Fibroblast of skin of right quadriceps (primary cell): ENCODE results near the gene MED29.
"Not testable (repeated sequence)": the region's sequence is repeated elsewhere in the genome, so short reads cannot be mapped to it uniquely, and the experiment has no call there.

Experiments
- DNase-seq: peaks from one replicate; pipeline ENCODE4 v3.0.0-alpha.2; 2013

MED29 gene

DNA sequence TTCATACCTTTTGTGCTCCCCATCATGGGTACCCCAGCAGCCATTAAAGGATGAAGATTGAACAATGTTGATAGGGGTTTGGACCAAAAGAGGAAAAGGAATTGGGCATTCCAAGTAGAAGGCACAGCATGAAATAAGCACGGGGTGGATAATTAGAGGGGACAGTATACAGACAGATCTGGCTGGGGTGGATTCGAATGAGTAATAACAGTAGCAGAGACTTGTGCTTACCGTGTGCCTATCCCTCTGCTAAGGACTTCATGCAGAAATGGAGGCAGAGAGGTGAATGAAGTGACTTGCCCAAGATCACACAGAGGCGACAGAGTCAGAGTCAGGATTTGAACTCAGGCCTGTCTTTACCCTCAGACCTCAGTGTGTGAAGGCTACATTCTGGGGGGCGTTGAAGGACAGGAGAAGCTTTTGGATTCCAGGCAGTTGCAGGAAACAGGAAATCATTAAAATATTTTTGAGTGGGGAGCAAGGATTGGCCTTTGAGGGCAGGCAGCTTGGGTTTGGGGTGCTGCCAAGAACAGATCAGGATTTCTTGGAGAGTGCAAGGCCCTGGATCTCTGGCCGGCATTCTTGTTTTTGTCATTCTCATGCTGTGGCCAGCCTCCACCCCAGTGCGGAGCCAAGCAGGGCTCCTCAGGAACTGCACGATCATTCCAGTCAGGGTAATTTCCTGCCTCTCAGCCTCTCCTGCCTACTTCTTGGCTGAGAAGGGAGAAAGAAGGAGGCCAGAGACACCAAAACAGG lies 19.0 kb upstream of the MED29 start:
- peak; percentile 96 for DNase-seq

DNA sequence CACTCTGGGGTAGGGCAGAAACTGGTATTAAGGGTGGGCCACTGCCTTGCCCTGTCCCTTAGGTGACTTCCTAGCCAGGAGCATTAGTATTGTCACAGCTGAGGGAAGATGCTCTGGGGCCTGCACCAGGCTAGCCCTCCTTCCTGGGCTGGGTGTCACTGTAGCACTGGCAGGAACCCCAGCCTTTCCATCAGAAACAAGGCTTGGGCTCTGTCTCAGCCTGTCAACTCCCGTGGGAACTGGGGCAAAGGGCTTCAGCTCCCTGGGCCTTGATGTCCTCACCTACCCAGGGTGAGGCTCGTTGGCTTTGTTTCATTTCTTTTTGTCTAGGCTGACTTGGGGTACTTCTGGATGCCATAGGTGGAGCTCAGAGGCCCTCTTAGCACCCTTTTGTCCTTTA lies 18.2 kb upstream of the MED29 start:
- no peak for DNase-seq

DNA sequence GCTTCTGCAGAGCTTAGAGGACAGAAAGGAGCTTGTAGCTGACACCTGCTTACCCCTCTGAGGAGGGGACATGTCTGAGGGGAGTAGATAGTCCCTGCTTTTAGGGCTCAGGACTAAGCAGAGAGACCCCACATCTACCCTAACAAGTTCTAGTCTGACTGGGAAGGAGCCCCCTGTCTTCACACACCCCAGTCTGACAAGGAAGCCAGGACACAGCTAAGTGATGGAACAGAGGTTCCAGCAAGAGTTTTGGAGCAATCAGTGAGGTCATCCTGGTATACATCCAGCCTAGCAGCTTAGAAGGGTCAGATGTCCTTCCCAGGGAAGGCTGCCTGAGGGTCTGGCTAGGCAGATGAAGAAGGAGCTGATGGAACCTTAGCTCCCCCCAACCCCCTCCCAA lies 15.2 kb upstream of the MED29 start:
- DNase-seq = no peak

DNA sequence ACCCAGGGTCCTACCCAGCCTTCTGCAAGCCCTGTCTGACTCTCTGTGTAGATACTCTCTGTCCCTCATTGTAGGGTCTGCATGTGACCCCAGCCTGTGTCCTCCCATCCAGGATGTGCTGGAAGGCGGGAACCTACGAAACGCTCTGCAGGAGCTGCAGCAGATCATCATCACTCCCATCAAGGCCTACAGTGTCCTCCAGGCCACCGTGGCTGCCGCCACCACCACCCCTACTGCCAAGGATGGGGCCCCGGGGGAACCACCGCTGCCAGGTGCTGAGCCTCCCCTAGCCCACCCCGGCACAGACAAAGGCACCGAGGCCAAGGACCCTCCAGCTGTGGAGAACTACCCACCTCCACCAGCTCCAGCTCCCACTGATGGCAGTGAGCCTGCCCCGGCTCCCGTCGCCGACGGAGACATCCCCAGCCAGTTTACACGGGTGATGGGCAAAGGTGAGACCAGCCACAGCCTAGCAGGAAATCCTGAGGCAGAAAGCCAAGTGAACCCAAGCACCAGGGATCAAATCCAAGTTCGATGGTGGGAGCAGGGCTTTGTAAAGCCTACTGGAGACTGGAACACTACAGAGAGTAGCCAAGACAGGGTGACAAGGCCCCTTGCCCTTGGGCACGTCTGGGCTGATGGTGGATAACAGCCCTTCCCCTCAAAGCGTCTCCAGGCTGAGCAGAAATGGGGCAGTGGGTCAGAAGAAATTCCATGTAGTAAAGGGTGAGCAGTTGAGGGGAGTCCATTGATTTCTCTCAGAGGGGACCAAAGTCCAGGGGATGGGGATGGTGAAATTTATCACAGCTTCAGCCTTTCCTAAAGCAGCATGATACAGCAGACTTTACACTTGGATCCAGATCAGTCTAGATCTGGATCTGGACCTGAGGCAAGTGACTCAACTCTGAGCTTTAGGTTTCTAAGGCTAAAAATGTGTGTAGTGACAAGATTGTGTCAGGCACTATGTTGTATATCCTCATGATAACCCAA lies 13.5 kb upstream of the MED29 start:
- DNase-seq = no peak

DNA sequence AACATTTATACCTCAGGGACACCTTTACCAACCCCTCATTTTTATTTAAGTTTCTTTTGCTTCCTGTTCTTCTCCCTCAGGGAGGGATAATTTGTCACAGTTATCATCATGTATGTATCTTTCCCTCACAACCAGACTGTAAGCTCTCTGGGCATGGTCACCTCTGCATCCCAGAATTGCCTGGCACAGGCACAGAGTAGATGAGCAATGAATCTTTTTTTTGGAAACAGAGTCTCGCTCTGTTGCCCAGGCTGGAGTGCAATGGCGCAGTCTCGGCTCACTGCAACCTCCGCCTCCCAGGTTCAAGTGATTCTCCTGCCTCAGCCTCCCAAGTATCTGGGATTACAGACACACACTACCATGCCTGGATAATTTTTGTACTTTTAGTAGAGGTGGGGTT lies 11.8 kb upstream of the MED29 start:
- DNase-seq = not testable (repeated sequence)

DNA sequence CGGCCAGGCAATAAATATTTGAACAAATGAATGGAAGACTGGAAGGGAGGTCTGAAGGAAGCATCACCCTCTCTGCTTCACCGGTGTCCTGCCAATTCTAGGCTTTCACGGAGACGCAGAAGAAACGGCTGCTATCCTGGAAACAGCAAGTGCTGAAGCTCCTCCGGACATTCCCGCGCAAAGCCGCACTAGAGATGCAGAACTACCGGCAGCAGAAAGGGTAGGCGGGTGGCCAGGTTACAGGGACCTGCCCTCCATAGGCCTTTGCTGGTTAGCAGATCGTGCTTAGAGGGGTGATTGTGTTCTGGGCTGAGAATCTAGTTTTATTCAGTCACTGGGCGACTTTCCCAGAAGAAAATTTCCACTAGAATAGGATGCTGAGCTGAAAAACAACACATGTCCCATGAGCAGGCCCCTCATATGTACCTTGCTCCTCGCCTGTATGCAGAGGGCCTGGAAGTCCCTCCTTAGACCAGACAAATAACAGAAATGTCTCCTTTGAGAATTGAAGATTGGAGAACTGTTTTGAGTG lies 11.2 kb upstream of the MED29 start:
- no peak for DNase-seq

DNA sequence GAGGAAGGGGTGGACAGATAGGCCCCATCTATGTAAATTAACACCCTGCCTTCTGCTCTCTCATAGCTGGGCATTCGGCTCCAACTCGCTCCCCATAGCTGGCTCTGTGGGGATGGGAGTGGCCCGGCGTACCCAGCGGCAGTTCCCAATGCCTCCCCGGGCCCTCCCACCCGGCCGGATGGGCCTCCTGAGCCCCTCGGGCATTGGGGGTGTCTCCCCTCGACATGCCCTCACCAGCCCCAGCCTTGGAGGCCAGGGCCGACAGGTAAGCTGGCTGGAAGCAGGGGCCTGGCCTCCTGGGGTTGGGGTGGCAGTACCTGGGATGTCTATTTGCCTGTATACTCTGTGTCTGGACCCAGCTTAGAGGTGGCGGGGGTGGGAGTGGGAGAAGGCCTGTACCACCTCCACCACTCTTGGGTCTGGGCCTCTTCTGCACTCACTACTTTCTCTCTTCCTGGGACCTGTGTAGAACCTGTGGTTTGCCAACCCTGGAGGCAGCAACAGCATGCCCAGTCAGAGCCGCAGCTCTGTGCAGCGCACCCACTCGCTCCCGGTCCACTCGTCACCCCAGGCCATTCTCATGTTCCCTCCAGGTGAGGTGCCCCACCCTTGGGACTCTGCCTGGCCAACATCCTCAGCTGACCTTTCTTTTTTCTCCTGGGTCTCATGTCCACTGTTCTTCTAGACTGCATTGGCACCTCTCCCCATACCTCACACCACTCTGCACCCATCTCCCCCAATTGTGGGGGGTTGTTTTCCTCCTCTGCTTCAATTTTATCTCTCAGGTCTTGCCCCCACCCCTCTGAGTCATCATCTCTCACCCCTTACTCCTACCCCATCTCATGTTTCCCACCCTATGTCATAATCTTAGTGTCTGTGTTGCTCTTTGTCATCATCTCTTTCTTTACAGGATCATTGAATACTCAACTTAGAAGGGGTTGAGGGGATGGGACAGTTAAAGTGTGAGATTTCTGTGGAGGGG lies 10.4 kb upstream of the MED29 start:
- no peak for DNase-seq

DNA sequence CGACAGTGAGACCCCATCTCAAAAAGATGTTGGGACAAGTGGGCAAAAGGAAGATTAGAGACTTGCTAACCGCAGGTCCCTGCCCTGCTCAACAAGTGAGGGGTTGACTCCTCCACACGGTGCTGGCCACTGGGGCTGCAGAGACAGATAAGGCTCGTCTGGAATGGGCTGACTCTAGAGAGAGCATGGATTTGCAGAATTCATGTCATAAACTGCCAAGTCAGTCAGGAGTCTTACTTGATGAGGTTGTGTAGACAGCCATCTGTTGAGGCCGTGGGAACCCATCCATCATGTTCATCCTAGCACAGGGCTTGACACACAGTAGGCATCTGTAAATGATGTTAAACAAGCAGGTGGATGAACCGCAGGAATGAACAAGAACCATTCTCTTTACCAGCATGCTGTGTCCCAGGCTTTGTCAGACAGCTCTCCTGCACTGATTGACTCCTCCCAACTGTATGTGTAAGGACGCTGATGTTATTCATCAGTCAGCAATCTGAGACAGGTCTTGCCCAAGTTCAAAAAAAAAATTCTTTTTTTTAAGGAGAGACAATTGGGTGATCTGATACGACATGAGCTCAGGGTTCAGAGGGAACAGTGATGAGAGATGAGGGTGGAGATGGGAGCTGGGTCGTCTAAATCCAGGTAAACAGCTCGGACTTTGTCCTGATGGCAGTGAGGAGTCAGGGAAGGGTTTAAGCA lies 9.1 kb upstream of the MED29 start:
- no peak for DNase-seq

DNA sequence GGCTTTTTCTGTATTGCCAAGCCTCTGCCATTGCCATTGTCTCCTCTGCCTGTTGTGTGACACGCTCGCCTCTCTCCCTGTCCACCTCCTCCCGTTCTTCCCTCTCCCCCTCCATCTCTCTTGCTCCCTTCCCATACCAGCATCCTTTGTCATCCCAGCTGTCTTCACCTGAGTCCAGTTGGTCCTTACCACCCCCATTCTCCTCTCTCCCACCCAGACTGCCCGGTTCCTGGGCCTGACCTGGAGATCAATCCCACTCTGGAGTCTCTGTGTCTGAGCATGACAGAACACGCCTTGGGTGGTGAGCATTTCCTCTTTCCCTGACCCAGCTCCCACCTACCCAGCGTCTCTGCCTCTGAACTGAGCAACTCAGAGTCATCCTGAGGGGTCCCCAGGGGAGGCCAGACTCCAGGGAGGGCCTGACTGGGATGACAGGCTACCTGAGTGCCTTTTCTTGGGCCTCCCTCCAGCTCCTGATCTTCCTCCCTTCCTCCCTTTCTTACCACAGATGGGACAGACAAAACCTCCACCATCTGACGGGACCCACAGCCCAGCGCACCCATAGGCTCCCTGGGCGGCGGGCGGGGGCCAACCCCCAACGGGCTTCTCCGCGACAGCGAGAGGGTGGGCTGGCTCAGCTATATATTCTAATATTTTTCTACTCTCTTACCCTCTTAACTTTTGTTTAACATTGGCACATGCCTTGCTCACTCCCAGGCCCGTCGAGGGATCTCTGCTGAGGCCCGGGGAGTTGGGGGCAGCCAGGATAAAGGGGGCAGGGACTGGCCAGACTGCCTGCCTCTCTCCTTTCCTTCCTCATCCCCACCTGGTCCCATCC lies 8.0 kb upstream of the MED29 start:
- DNase-seq = no peak

DNA sequence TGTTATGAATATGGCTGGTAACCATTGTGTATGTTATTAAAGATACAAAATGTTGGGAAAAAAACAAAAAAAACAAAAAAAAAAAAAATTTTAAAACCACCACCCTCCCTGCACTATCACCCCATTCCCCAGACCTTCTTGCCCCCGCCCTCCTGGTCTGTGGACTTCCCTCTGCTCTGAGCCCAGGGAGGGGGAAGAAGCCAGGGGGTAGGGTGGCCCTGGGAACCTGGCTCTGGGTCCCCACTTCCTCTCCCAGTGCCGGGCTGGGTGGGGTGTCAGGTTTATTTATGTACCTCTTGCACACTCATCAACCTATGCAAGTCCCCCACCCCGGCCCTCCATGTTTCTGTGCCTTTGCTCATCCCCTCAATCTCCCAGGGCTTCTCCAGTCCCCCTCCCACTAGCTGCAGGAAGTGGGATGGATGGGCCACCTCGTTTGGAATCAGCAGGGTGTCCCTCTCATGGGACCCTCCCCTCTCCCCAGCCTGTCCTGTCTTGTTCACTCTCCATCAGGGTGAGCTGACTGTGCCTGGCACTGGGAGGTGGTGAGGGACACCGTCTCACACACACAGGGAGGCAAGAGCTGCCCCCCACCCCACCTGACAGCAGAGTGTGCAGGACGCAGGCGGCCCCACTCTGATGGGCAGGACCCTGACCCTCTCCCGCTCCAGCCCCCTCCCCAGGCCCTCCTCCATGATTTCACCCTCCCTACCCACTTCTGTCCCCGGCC lies 6.2 kb upstream of the MED29 start:
- no peak for DNase-seq

DNA sequence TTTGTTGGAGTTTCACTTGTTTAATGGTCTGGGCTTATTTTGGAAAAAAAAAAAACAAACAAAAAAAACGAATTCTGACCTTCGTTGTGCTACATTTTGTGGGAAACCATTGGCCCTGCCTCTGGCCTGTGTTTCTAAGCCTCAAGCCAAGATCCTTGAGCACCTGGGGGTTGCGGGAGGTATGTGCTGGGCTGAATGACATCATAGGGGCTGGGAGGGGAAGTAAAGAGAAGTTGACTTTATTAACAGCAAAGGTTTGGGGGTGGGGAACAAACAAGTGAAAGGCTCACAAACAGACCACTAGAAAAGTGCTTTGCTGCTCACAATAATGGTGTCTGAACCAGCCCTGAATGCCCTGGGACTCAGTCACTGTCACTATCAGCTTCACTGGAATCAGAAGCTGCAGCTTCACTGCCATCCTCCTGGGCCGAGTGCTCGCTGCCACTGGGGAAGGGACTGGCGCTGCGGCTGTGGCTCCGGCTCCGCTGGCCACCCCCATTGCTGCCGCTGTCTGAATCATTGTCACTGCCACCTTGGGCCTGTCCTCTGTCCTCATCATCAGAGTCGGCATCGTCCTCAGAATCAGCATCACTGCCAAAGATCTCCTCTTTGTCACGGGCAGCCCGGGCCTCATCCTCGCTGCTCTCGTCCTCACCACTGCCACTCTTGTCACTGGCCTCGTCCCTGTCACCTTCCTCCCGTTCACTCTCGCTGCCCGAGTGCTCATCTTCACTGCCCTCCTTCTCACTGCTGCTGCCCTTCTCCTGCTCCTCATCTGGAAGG lies 5.4 kb upstream of the MED29 start:
- DNase-seq = no peak

DNA sequence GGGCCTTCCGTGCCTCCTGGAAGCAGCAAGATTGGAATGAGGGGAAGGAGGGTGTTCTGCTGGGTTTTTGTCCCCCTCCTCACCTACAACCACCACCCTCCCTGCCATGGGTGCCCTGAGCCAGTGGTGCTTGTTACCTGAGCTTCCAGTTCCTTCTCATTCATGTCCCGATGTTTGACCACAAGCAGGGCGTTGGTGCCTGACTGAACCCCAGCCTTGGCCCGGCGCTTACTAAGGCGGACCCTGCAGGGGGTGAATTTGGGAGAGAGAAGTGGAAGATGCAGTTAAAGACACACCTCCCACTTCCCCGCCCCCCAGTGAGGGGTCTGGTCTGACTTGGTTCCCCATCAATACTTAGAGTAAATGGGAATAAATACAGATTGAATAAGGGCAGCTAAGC lies 4.6 kb upstream of the MED29 start:
- no peak for DNase-seq

DNA sequence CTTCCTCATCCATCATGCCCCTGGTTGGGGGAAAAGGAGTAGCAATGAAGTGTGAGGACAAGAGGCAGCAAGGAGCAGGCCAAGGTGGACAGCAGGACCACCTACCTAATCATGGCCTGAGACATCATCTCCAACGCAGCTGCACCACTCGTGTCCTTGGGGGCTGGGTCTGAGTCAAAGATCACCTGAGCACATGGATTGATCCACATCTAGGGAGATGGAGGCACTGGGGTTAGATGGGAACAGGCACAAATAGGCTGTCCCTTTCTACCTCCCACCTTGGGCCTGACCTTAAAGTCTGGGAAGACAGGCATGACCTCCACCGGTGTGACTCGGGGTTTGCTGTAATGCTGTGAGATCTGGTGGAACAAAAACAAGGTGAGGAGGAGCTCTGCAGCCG lies 2.5 kb upstream of the MED29 start:
- DNase-seq = no peak

DNA sequence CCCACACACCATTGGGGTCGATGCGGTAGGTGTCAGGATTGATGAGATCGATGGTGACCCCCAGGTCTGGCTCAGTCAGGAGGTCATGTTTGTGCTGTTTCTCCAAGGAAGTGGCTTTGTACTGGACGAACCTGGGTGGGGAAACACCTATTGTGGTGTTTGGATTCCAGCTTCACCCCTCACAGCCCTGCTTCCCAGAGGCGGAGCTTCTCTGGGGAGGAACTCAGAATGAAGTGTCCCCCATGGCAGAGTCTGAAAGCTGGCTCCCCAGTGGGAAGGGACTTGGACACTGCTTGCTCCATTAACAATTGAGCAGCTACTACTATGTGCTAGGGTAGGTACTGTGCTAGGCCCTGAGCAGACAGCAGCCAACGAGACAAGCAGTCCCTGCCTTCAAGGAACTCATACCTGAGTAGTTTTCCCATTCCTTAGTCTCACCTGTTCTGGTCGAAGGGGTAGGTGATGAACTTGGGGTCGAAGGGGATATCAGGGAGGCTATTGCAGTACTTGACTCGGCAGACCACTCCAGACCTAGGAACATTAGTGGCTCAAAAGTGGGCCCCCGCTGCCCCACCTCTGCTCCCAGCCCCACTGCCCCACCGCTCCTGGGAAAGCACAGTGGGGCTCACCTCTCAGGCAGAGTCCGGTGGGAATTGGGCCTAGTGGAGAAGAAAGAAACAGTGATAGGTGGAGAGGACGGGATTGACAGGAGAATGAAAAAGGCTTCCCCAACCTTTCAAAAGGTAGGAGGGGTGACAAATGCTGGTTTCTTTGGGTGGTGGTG lies 1.4 kb upstream of the MED29 start:
- no peak for DNase-seq

DNA sequence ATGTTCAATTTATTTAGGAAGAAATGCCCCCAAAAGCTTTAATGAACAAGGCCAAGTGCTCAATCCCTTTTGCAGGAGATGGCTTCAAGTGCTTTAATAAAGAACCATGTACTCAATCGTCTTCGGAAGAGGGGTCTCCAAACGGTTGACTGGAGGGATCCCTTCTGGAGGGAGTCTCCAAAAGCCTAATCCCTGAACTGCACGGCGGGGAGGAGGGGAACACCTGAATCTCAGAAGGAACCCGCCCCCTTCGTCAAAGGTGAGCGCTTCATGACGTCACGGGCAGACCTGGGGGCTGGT lies 777 bp upstream of the MED29 start:
- no peak for DNase-seq

DNA sequence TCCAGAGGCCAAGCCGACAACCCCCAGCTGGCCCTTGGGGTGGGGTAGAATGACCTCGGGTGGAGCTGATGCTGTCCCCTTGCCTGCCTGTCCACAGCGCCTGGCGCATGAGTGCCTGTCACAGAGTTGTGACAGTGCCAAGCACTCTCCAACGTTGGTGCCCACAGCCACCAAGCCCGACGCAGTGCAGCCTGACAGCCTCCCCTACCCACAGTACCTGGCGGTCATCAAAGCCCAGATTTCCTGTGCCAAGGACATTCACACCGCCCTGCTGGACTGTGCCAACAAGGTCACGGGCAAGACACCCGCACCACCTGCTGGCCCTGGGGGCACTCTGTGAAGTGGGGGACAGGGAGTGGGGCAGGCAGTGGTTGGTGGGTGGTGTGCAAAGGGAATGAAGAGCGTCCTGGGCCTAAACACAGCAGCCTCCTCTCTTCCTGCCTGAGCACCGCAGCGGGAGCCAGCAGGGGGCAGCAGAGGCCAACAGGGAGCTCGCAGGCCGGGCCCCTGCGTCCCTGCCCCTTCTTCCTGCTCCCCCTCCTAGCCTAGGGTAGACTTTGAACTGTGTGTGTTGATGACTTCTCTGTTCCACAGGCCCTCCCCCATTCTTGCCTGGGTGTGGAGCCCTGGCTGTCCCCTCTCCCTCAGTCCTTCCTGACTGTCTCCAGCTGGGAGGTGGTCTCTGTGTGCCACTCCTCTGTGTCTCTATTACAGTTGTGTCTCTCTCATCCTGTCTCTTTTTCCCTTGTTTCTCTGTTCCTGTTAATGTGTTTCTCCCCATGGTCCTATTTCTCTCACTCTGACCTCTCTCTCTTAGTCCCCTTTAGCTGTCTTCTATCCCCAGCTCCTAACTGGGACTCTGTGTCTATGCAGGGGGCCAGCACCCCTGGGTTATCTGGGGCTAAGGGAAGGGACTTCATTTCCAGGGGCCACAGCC lies 6.5 kb downstream of the MED29 start:
- DNase-seq = peak; percentile 78

DNA sequence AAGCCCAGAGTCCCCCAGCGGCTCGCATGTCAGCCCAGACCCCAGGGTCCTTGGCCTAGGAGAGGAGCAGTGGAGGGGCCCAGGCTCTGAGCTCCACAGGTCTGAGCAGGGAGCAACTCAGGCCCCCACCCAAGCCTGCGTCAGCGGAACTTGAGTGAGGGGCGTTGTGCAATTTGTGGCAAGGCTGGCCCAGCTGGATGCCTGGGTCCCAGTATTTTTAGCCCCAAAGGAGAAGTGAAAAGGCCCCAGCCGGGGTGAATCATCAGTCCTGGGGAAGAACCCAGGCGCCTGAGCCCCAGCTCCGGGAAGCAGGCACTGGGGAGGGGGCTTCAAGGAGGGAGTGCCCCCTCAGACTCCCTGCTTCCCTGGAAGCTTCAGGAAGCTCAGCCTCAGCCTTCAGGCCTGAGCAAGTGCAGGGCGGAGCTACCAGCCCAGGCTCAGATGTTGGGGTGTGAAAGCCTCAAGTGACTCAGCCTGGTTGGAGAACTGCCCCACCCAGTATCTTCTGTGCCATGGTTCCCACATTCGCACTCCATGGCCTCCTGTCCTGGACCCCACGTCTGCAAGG lies 7.2 kb downstream of the MED29 start:
- DNase-seq = peak; percentile 66
